ENCODE measurements around the gene MPL. TPM values are rescaled to one million over a fixed set of nuclear protein-coding genes. Genes with fewer than 3 reads are reported as not detected.

MPL gene
- polyA plus RNA-seq, 1 of the 3 experiments (the other 2 are of a cell fraction), result not detected

GRCh38 chr1:43334453-43335205 lies 3.0 kb upstream of the MPL start:
- no peak for TF ChIP-seq FOSL2 (IDR thresholded peaks at IDR 0.05; ENCODE audit: borderline replicate concordance, low read depth)
- no peak for TF ChIP-seq RAD21 (IDR thresholded peaks at IDR 0.05; ENCODE audit: low read length)
- no peak for TF ChIP-seq MXI1 (IDR thresholded peaks at IDR 0.05; ENCODE audit: low read depth, low read length)
- TF ChIP-seq RCOR1 (IDR thresholded peaks at IDR 0.05; ENCODE audit: low read length), result no peak
- TF ChIP-seq, protein P1, sequence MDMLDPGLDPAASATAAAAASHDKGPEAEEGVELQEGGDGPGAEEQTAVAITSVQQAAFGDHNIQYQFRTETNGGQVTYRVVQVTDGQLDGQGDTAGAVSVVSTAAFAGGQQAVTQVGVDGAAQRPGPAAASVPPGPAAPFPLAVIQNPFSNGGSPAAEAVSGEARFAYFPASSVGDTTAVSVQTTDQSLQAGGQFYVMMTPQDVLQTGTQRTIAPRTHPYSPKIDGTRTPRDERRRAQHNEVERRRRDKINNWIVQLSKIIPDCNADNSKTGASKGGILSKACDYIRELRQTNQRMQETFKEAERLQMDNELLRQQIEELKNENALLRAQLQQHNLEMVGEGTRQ (IDR thresholded peaks at IDR 0.05; ENCODE audit: borderline replicate concordance, low read depth, low read length), result no peak
- TF ChIP-seq, protein P2, sequence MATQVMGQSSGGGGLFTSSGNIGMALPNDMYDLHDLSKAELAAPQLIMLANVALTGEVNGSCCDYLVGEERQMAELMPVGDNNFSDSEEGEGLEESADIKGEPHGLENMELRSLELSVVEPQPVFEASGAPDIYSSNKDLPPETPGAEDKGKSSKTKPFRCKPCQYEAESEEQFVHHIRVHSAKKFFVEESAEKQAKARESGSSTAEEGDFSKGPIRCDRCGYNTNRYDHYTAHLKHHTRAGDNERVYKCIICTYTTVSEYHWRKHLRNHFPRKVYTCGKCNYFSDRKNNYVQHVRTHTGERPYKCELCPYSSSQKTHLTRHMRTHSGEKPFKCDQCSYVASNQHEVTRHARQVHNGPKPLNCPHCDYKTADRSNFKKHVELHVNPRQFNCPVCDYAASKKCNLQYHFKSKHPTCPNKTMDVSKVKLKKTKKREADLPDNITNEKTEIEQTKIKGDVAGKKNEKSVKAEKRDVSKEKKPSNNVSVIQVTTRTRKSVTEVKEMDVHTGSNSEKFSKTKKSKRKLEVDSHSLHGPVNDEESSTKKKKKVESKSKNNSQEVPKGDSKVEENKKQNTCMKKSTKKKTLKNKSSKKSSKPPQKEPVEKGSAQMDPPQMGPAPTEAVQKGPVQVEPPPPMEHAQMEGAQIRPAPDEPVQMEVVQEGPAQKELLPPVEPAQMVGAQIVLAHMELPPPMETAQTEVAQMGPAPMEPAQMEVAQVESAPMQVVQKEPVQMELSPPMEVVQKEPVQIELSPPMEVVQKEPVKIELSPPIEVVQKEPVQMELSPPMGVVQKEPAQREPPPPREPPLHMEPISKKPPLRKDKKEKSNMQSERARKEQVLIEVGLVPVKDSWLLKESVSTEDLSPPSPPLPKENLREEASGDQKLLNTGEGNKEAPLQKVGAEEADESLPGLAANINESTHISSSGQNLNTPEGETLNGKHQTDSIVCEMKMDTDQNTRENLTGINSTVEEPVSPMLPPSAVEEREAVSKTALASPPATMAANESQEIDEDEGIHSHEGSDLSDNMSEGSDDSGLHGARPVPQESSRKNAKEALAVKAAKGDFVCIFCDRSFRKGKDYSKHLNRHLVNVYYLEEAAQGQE (IDR thresholded peaks at IDR 0.05; ENCODE audit: low read depth, low read length), result no peak
- no peak for TF ChIP-seq RFX5 (IDR thresholded peaks at IDR 0.05; ENCODE audit: low read length)
- no peak for TF ChIP-seq EP300 (IDR thresholded peaks at IDR 0.05; ENCODE audit: borderline replicate concordance in 1 of 2, low read depth in 1 of 2, low read length in 1 of 2)
- no peak for TF ChIP-seq EZH2phosphoT487 (IDR thresholded peaks at IDR 0.05; ENCODE audit: borderline replicate concordance, low read depth)
- TF ChIP-seq TCF12 (IDR thresholded peaks at IDR 0.05), result no peak
- no peak for TF ChIP-seq POLR2AphosphoS5 (IDR thresholded peaks at IDR 0.05; ENCODE audit: low read depth, low read length)
- TF ChIP-seq TEAD4 (IDR thresholded peaks at IDR 0.05; ENCODE audit: borderline replicate concordance, insufficient read depth), result no peak
- no peak for TF ChIP-seq NRF1 (IDR thresholded peaks at IDR 0.05; ENCODE audit: low read depth, low read length)
- no peak for TF ChIP-seq FOXM1 (IDR thresholded peaks at IDR 0.05; ENCODE audit: low read depth)
- no peak for TF ChIP-seq MEF2A (IDR thresholded peaks at IDR 0.05; ENCODE audit: borderline replicate concordance, low read depth)
- TF ChIP-seq CHD2 (IDR thresholded peaks at IDR 0.05; ENCODE audit: low read length, partially characterized antibody), result no peak
- no peak for TF ChIP-seq JUND (IDR thresholded peaks at IDR 0.05)
- H3K4me1 ChIP-seq (ENCODE audit: control insufficient read depth in 1 of 2, insufficient read depth in 2 of 2, low read depth in 1 of 2, low read length in 1 of 2), result peaks cover 0 to 5% of the 10 kb centered on the region in 2 experiments; a peak in 2 of 4 replicates
- H3K4me3 ChIP-seq (ENCODE audit: low read depth in 2 of 2, low read length in 1 of 2), result no peak overlapping the region
- WGBS (ENCODE audit: low lambda C conversion rate), result 69% methylated on average over 7 of the region's 7 CpGs
- no peaks in the 10 kb centered on the region for H3F3A ChIP-seq (replicated peaks; ENCODE audit: insufficient read depth)
- no peaks in the 10 kb centered on the region for H3K79me2 ChIP-seq (ENCODE audit: insufficient read depth)
- no peaks in the 10 kb centered on the region for H3K9me3 ChIP-seq
- H3K9me2 ChIP-seq, result no peaks in the 10 kb centered on the region
- no peak overlapping the region for H3K27ac ChIP-seq (ENCODE audit: low read depth in 2 of 2, low read length in 1 of 2)
- DNase-seq, result no peak
- CTCF ChIA-PET, result no interaction called here
- H4K20me1 ChIP-seq (ENCODE audit: insufficient read depth), result no peaks in the 10 kb centered on the region
- POLR2A ChIA-PET, result interaction anchor here (0.6 kb wide), 1 partner anchor 21 kb away, joined by 3 read pairs; no protein-coding TSS in a partner anchor
- no peak overlapping the region for H3K4me2 ChIP-seq
- H2AFZ ChIP-seq (ENCODE audit: low read depth), result no peak overlapping the region
- no peak overlapping the region for H3K9ac ChIP-seq
- no peaks in the 10 kb centered on the region; the same call in 1 of the 2 replicates for H3K27me3 ChIP-seq (ENCODE audit: insufficient read depth)
- no peaks in the 10 kb centered on the region for H3K36me3 ChIP-seq (replicated peaks in 1 of 2; ENCODE audit: control insufficient read depth in 1 of 2, insufficient read depth in 2 of 2, low read length in 1 of 2)

Data from SK-N-SH (cell line).